Measurements from ENCODE around the gene NDUFS7. TPM values are rescaled to one million over a fixed set of nuclear protein-coding genes. Genes with fewer than 3 reads are reported as not detected.

Gene NDUFS7
- total and polyA plus RNA-seq, 2 donors (not counting 3 experiments of a cell fraction or from before 2014, with no cell fraction given) = 101 to 224 TPM

GRCh38 chr19:1433119-1434039 lies 49.7 kb downstream of the NDUFS7 start:
- no peak for FAIRE-seq
- no peak overlapping the region for H2AFZ ChIP-seq (ENCODE audit: low read depth, low read length)
- peaks cover 2% of the 10 kb centered on the region for H3K79me2 ChIP-seq (ENCODE audit: control insufficient read depth, insufficient read depth, low read length)
- no peak overlapping the region for H3K4me2 ChIP-seq (ENCODE audit: insufficient read depth, low read length)
- H4K20me1 ChIP-seq (replicated peaks; ENCODE audit: control insufficient read depth, extremely low read depth, insufficient read depth, low read length) = no peaks in the 10 kb centered on the region
- no peak for DNase-seq (ENCODE audit: low read depth, low spot score)
- CTCF ChIA-PET = no interaction called here
- TF ChIP-seq POLR2A (IDR thresholded peaks at IDR 0.05; ENCODE audit: low read depth, low read length) (no peak), CTCF (IDR thresholded peaks at IDR 0.05; ENCODE audit: extremely low read depth in 1 of 2, insufficient read depth in 1 of 2, low read depth in 1 of 2, low read length in 2 of 2) (no peak), EZH2 (IDR thresholded peaks at IDR 0.05; ENCODE audit: borderline replicate concordance, low read depth, low read length, severe bottlenecking) (no peak)
- no peaks in the 10 kb centered on the region for H3K9me3 ChIP-seq (replicated peaks; ENCODE audit: control insufficient read depth, insufficient read depth, low read length)
- no peak overlapping the region for H3K4me3 ChIP-seq (replicated peaks in 1 of 3; ENCODE audit: insufficient read depth in 1 of 3, low read depth in 1 of 3, low read length in 3 of 3)
- intact Hi-C loops (cut with micrococcal nuclease) = no loop called here
- H3K27ac ChIP-seq (ENCODE audit: insufficient read depth, low read depth, low read length) = no peak overlapping the region
- peaks cover 2 to 50% of the 10 kb centered on the region in 2 experiments for H3K36me3 ChIP-seq (ENCODE audit: control insufficient read depth in 2 of 2, extremely low read depth in 1 of 2, insufficient read depth in 2 of 2, low read length in 2 of 2)
- dilution Hi-C loops (cut with MboI; ENCODE audit: extremely low pct_ligation_motif_present, low sequenced_read_pairs) = no loop called here
- BruUV-seq (replicated peaks) = no TSS peak
- POLR2A ChIA-PET = no interaction called here
- no peak overlapping the region for H3K9ac ChIP-seq (replicated peaks; ENCODE audit: extremely low read depth, insufficient read depth, low read length)
- no peaks in the 10 kb centered on the region for H3K9me1 ChIP-seq (replicated peaks; ENCODE audit: control insufficient read depth, extremely low read depth, insufficient read depth, low read length)
- H3K27me3 ChIP-seq (ENCODE audit: control insufficient read depth in 2 of 2, insufficient read depth in 2 of 2, low read length in 2 of 2) = no peaks in the 10 kb centered on the region
- H3K4me1 ChIP-seq (ENCODE audit: control insufficient read depth, extremely low read depth, insufficient read depth, low read length) = no peaks in the 10 kb centered on the region

- Histone ChIP-seq H2AFZ (ENCODE audit: low read depth, low read length) (no peak overlapping the region), H3K4me2 (ENCODE audit: insufficient read depth, low read length) (no peak overlapping the region), H3K36me3 (ENCODE audit: control insufficient read depth in 2 of 2, extremely low read depth in 1 of 2, insufficient read depth in 2 of 2, low read length in 2 of 2) (peaks cover 0 to 47% of the 10 kb centered on the region in 2 experiments), H3K4me1 (ENCODE audit: control insufficient read depth, extremely low read depth, insufficient read depth, low read length) (no peaks in the 10 kb centered on the region), H3K9ac (replicated peaks; ENCODE audit: extremely low read depth, insufficient read depth, low read length) (no peak overlapping the region), H4K20me1 (replicated peaks; ENCODE audit: control insufficient read depth, extremely low read depth, insufficient read depth, low read length) (no peaks in the 10 kb centered on the region), H3K27ac (ENCODE audit: insufficient read depth, low read depth, low read length) (no peak overlapping the region), H3K9me3 (replicated peaks; ENCODE audit: control insufficient read depth, insufficient read depth, low read length) (no peaks in the 10 kb centered on the region), H3K79me2 (ENCODE audit: control insufficient read depth, insufficient read depth, low read length) (peaks cover 8% of the 10 kb centered on the region), H3K9me1 (replicated peaks; ENCODE audit: control insufficient read depth, extremely low read depth, insufficient read depth, low read length) (no peaks in the 10 kb centered on the region), H3K4me3 (replicated peaks in 1 of 3; ENCODE audit: insufficient read depth in 1 of 3, low read depth in 1 of 3, low read length in 3 of 3) (no peak overlapping the region), H3K27me3 (ENCODE audit: control insufficient read depth in 2 of 2, insufficient read depth in 2 of 2, low read length in 2 of 2) (no peaks in the 10 kb centered on the region)
- dilution Hi-C loops (cut with MboI; ENCODE audit: extremely low pct_ligation_motif_present, low sequenced_read_pairs) = no loop called here
- POLR2A ChIA-PET = no interaction called here
- DNase-seq (ENCODE audit: low read depth, low spot score) (no peak), FAIRE-seq (no peak)
- intact Hi-C loops (cut with micrococcal nuclease) = no loop called here
- CTCF ChIA-PET = no interaction called here
- TF ChIP-seq JUN (IDR thresholded peaks at IDR 0.05; ENCODE audit: borderline replicate concordance, insufficient read depth, insufficient read length, low read depth) = no peak
- TF ChIP-seq CTCF (IDR thresholded peaks at IDR 0.05; ENCODE audit: extremely low read depth in 1 of 2, insufficient read depth in 1 of 2, low read depth in 1 of 2, low read length in 2 of 2) = no peak
- no peak for TF ChIP-seq GATA2 (IDR thresholded peaks at IDR 0.05; ENCODE audit: insufficient read depth, insufficient read length, low read depth, low read length)
- no peak for TF ChIP-seq MAX (IDR thresholded peaks at IDR 0.05; ENCODE audit: insufficient read depth, insufficient read length)
- TF ChIP-seq MYC (IDR thresholded peaks at IDR 0.05; ENCODE audit: low read depth, low read length) = no peak
- TF ChIP-seq POLR2A (IDR thresholded peaks at IDR 0.05; ENCODE audit: low read depth, low read length) = no peak
- no peak for TF ChIP-seq EZH2 (IDR thresholded peaks at IDR 0.05; ENCODE audit: borderline replicate concordance, low read depth, low read length, severe bottlenecking)
- TF ChIP-seq POLR2AphosphoS5 (IDR thresholded peaks at IDR 0.05; ENCODE audit: insufficient read depth, low read depth, low read length) = no peak
- TF ChIP-seq FOS (IDR thresholded peaks at IDR 0.05; ENCODE audit: borderline replicate concordance, insufficient read depth, low read length) = no peak
- BruUV-seq (replicated peaks) = no TSS peak
Observed at GRCh38 chr19:1434040-1434366, 50.3 kb downstream of the NDUFS7 start.
